AG04449 (cell line): Measurements from ENCODE around the gene EREG.
"Not testable (repeated sequence)": the region's sequence is repeated elsewhere in the genome, so short reads cannot be mapped to it uniquely, and the experiment has no call there.

Experiments used
- CTCF ChIA-PET: fragments of 350-600 bp; formaldehyde crosslinking; extraction: SDS; loops from one replicate; lab custom pipeline; 2021; ENCODE audit warnings: antibody characterized with exemption; lab: Yijun Ruan, JAX
- POLR2A ChIA-PET: fragments of 400-600, 350-600 bp; formaldehyde crosslinking; extraction: SDS; loops from one replicate; lab custom pipeline; 2020; ENCODE audit warnings: antibody characterized with exemption, inconsistent platforms; lab: Yijun Ruan, JAX
- DNase-seq: peaks from one replicate; pipeline ENCODE4 v3.0.0-alpha.2; 2010; ENCODE audit warnings: low read depth, low spot score
- H3K4me3 ChIP-seq: 2 replicates; pipeline ENCODE4 v1.5.1; 2011; ENCODE audit warnings: low read depth, mild to moderate bottlenecking, control low read depth, low read length
- CTCF ChIP-seq: IDR thresholded peaks from one replicate; pipeline ENCODE4 v1.5.1; 2011; ENCODE audit warnings: mild to moderate bottlenecking, moderate library complexity, low read length, control low read depth, inconsistent platforms; ENCODE audit not compliant: insufficient read depth; ENCODE audit errors: missing control alignments

The EREG gene

GRCh38 chr4:74391346-74391745 is 26.4 kb downstream of the EREG start:
- ChIA-PET CTCF (interaction anchor here (1.1 to 1.5 kb wide), 3 partner anchors 13 to 15 kb away, joined by 4 to 6 read pairs (median 4); no protein-coding TSS in a partner anchor), POLR2A (no interaction called here)
- TF ChIP-seq CTCF: no peak
- H3K4me3 ChIP-seq: no peak overlapping the region
- DNase-seq: no peak

GRCh38 chr4:74391890-74392475 is 27.0 kb downstream of the EREG start:
- POLR2A ChIA-PET: no interaction called here
- DNase-seq: no peak
- H3K4me3 ChIP-seq: no peak overlapping the region
- TF ChIP-seq CTCF: no peak
- CTCF ChIA-PET: interaction anchor here (1.1 to 1.5 kb wide), 3 partner anchors 14 to 16 kb away, joined by 4 to 6 read pairs (median 4); no protein-coding TSS in a partner anchor

- DNase-seq: peak; percentile 21
- CTCF ChIA-PET: interaction anchor here (1.1 to 1.2 kb wide), 2 partner anchors 16 to 18 kb away, joined by 3 to 8 read pairs; no protein-coding TSS in a partner anchor
- H3K4me3 ChIP-seq: no peak overlapping the region
- no peak for TF ChIP-seq CTCF
- POLR2A ChIA-PET: no interaction called here
These were observed 29.7 kb downstream of the EREG start for GRCh38 chr4:74394476-74395136.

GRCh38 chr4:74395633-74396032 is 30.7 kb downstream of the EREG start:
- POLR2A ChIA-PET: no interaction called here
- DNase-seq: no peak
- CTCF ChIA-PET: interaction anchor here (1.1 to 1.6 kb wide), 3 partner anchors 17 to 24 kb away, joined by 3 to 8 read pairs (median 4); no protein-coding TSS in a partner anchor
- TF ChIP-seq CTCF: no peak
- H3K4me3 ChIP-seq: no peak overlapping the region

- no peak for DNase-seq
- POLR2A ChIA-PET: no interaction called here
- CTCF ChIA-PET: interaction anchor here (1.1 kb wide), 1 partner anchor 135 kb away, joined by 4 read pairs; no protein-coding TSS in a partner anchor
- H3K4me3 ChIP-seq: no peak overlapping the region
- no peak for TF ChIP-seq CTCF
These were observed 32.9 kb downstream of the EREG start for GRCh38 chr4:74397748-74398426.

GRCh38 chr4:74398894-74399589 is 34.1 kb downstream of the EREG start:
- POLR2A ChIA-PET, H3K4me3 ChIP-seq, CTCF ChIA-PET: not testable (repeated sequence)

More at GRCh38 chr4:74398894-74399589, 34.1 kb downstream of the EREG start:
- not testable (repeated sequence) for DNase-seq
